ENCODE measurements around the gene PTPN5.

DNA sequence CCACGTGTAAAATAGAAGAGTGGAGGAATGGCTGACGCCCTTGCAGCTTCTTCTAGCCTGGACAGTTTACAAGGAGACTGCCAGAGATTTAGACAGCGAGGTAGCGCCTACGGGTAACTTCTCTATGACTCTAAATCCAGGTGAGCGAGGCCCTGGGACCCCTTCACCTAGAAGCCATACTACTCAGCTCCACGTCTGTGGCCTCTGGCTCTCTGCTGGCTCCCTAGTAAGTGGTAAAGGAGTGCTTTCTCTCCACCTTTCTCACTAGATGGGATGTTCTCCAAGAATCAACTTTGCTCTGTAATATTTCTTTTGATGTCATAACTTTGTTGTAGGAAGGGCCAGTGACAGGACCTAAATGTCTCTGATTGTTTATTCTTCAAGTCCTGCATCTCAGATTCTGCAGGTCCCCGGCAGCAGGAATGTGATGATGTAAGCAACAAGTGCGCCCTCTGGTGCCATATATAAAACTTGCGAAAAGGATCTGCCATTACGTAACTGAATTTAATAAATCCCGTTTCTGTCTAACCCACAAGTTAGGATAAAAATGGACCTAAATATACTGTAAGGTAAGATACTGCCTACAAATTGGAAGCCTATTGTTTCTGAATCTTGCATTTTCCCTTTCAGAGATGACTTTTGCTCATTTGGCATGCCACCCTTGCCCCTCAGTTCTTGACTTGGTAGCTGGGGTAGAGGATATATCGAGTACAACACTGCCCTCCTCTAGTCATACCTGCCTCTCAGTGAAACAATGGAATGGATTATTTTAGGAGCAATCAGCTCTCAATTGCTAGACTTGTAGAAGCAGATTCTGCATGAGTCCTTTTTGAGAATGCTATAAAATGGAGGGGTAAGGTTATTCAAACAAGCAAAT, 11.0 kb upstream of the PTPN5 start:
- TF ChIP-seq CEBPB (IDR thresholded peaks at IDR 0.05; ENCODE audit: low read depth) = peak; percentile 77
- peak; percentile 55 to 76 (median 76); a peak in 5 of 6 replicates for TF ChIP-seq CTCF (IDR thresholded peaks at IDR 0.05 in 2 of 3, conservative IDR thresholded peaks at IDR 0.05 in 1 of 3; ENCODE audit: borderline replicate concordance in 1 of 3, insufficient read depth in 1 of 3, low read depth in 2 of 3, low read length in 2 of 3)
- peak; percentile 72 for TF ChIP-seq RAD21 (IDR thresholded peaks at IDR 0.05; ENCODE audit: low read depth)
- no peak for TF ChIP-seq POLR2A (IDR thresholded peaks at IDR 0.05; ENCODE audit: borderline replicate concordance, extremely low read depth, insufficient read depth, insufficient read length)
- TF ChIP-seq, protein P1, sequence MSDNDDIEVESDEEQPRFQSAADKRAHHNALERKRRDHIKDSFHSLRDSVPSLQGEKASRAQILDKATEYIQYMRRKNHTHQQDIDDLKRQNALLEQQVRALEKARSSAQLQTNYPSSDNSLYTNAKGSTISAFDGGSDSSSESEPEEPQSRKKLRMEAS (IDR thresholded peaks at IDR 0.05) = no peak
- no peak for TF ChIP-seq ZNF274 (IDR thresholded peaks at IDR 0.05; ENCODE audit: low read depth, low read length)
- TF ChIP-seq EZH2 (IDR thresholded peaks at IDR 0.05) = no peak
- TF ChIP-seq ELF1 (IDR thresholded peaks at IDR 0.05; ENCODE audit: borderline replicate concordance, low read depth) = no peak
- TF ChIP-seq POLR2AphosphoS5 (IDR thresholded peaks at IDR 0.05; ENCODE audit: low read depth, low read length) = no peak
- no peak for TF ChIP-seq JUND (IDR thresholded peaks at IDR 0.05)
- TF ChIP-seq YY1 (IDR thresholded peaks at IDR 0.05; ENCODE audit: extremely low read depth, insufficient replicate concordance, low read depth, low read length) = no peak
- TF ChIP-seq FOSL1 (IDR thresholded peaks at IDR 0.05; ENCODE audit: low read depth) = no peak
- TF ChIP-seq EZH2phosphoT487 (IDR thresholded peaks at IDR 0.05; ENCODE audit: borderline replicate concordance) = no peak
